ENCODE results near the gene ARL15. TPM values are rescaled to one million over a fixed set of nuclear protein-coding genes. Genes with fewer than 3 reads are reported as not detected.

Gene ARL15
- total RNA-seq, 2 donors from 2014 or later = 11.4 to 22.8 TPM

DNA sequence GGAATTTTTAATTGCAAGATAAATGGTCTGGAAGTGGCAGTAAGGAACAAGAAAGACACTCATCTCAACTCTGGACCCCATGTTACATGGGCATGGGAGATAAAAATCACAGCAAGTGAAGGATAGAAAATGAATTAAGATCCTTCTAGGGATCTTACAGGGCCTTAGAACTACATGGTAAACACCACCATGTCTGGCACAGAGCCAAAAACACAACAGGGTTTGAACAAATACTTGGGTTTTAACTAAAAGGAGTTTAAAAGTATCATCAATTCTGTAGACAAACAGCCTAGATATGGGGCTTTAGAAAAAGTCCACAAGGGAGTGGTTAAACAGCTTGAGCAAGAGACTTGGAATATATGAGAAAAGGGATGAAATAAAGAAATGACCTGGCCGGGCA, 366.4 kb downstream of the ARL15 start:
- no peak overlapping the region for H3K4me3 ChIP-seq
- TF ChIP-seq CTCF (IDR thresholded peaks at IDR 0.05) = no peak

GRCh38 chr5:53942724-53943123, 367.6 kb downstream of the ARL15 start:
- H3K36me3 ChIP-seq = no peaks in the 10 kb centered on the region
- no peaks in the 10 kb centered on the region for H3K27me3 ChIP-seq
- H3K27ac ChIP-seq = no peak overlapping the region
- DNase-seq (ENCODE audit: low spot score) = peak; percentile 62
- no peaks in the 10 kb centered on the region for H3K4me1 ChIP-seq
- no peak for TF ChIP-seq CTCF (IDR thresholded peaks at IDR 0.05)
- no peak overlapping the region for H3K4me3 ChIP-seq
- H3K9me3 ChIP-seq = no peaks in the 10 kb centered on the region

More for the DNA sequence above, 366.4 kb downstream of the ARL15 start:
- H3K4me1 ChIP-seq = no peaks in the 10 kb centered on the region
- H3K27ac ChIP-seq = no peak overlapping the region
- H3K27me3 ChIP-seq = no peaks in the 10 kb centered on the region
- DNase-seq (ENCODE audit: low spot score) = no peak
- no peaks in the 10 kb centered on the region for H3K9me3 ChIP-seq
- no peaks in the 10 kb centered on the region for H3K36me3 ChIP-seq

- no peak for DNase-seq (ENCODE audit: low spot score)
- Histone ChIP-seq H3K9me3 (no peaks in the 10 kb centered on the region), H3K27me3 (no peaks in the 10 kb centered on the region), H3K27ac (no peak overlapping the region), H3K4me1 (peaks cover 0 to 15% of the 10 kb centered on the region in 2 donors), H3K4me3 (no peak overlapping the region), H3K36me3 (no peaks in the 10 kb centered on the region)
- no peak for TF ChIP-seq CTCF (IDR thresholded peaks at IDR 0.05)
Observed at GRCh38 chr5:53940921-53941320, 369.5 kb downstream of the ARL15 start.

DNA sequence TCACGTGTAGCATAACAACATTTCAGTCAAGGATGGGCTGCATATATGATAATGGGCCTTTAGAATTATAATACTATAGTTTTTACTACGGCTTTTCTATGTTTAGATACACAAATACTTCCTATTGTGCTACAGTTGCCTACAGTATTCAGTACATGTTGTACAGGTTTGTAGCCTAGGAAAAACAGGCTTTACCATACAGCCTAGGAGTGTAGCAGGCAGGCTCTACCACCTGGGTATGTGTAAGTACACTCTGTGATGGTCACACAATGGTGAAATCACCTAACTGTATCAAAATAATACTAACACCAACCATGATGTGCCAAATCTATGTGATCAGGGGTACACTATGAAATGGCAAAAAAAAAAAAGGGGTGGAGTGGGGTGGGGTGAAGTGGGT, 372.9 kb downstream of the ARL15 start:
- peaks cover 0 to 15% of the 10 kb centered on the region in 2 donors for H3K4me1 ChIP-seq
- no peak overlapping the region for H3K4me3 ChIP-seq
- H3K9me3 ChIP-seq = no peaks in the 10 kb centered on the region
- H3K27ac ChIP-seq = no peak overlapping the region
- no peaks in the 10 kb centered on the region for H3K36me3 ChIP-seq
- H3K27me3 ChIP-seq = no peaks in the 10 kb centered on the region
- TF ChIP-seq CTCF (IDR thresholded peaks at IDR 0.05) = no peak
- no peak for DNase-seq (ENCODE audit: low spot score)

GRCh38 chr5:53936481-53937352, 373.7 kb downstream of the ARL15 start:
- no peak overlapping the region for H3K27ac ChIP-seq
- H3K4me1 ChIP-seq = peaks cover 0 to 15% of the 10 kb centered on the region in 2 donors
- no peaks in the 10 kb centered on the region for H3K9me3 ChIP-seq
- no peak for TF ChIP-seq CTCF (IDR thresholded peaks at IDR 0.05)
- no peak overlapping the region for H3K4me3 ChIP-seq
- H3K27me3 ChIP-seq = no peaks in the 10 kb centered on the region
- H3K36me3 ChIP-seq = no peaks in the 10 kb centered on the region
- DNase-seq (ENCODE audit: low spot score) = no peak
